T-cell (primary cell): Measurements from ENCODE around the gene TSPEAR. TPM values are rescaled to one million over a fixed set of nuclear protein-coding genes. Genes with fewer than 3 reads are reported as not detected.
A peak's percentile ranks its signal among the peaks of the same experiment; 100 is the strongest.

Experiments used
- ATAC-seq, 4 experiments: fragments of 200-7000 bp in 3 of 4; fragments of 150-1000 bp in 1 of 4; cut with Tn5 transposase; replicated peaks in 1 of 4; 1 replicate in 3 of 4; 2 replicates in 1 of 4; pipeline ENCODE4 v1.10.0; 2021; ENCODE audit warnings: moderate library complexity in 3 of 4, mild to moderate bottlenecking in 2 of 4, moderate number of reproducible peaks in 1 of 4
- CTCF ChIA-PET, 2 donors: fragments of 300-600 bp; sonication (Branson Sonifier 250); formaldehyde crosslinking; loops; one replicate each; lab custom pipeline; 2022; ENCODE audit warnings: antibody characterized with exemption in 2 of 2; lab: Charles Lee
- POLR2A ChIA-PET, 2 donors: fragments of 300-600 bp; sonication (Branson Sonifier 250); formaldehyde crosslinking; loops; one replicate each; lab custom pipeline; 2022; ENCODE audit warnings: antibody characterized with exemption in 2 of 2; lab: Charles Lee
- DNase-seq, 35 experiments: peaks; one replicate each; pipeline versions ENCODE4 v3.0.0 to v3.0.0-alpha.2; 2013 to 2023
- H3K27ac ChIP-seq: one replicate; pipeline ENCODE4 v1.5.1; 2013; ENCODE audit warnings: low read length
- H3K27me3 ChIP-seq, 2 experiments: replicated peaks in 1 of 2; 1 replicate in 1 of 2; 2 replicates in 1 of 2; pipeline versions ENCODE4 v1.6.1 to v1.7.0; 2013; ENCODE audit warnings: low read length in 1 of 2, mixed read lengths in 1 of 2; ENCODE audit not compliant: control insufficient read depth in 2 of 2, insufficient read depth in 2 of 2; ENCODE audit errors: extremely low read depth in 1 of 2
- H3K36me3 ChIP-seq, 2 donors: 1 replicate in 1 of 2; 2 replicates in 1 of 2; pipeline versions ENCODE4 v1.6.1 to v1.7.0; 2013; ENCODE audit warnings: low read length in 1 of 2; ENCODE audit not compliant: control insufficient read depth in 2 of 2, insufficient read depth in 1 of 2; ENCODE audit errors: extremely low read depth in 1 of 2
- H3K4me1 ChIP-seq, 2 experiments: 1 replicate in 1 of 2; 2 replicates in 1 of 2; pipeline versions ENCODE4 v1.6.1 to v1.7.0; 2013; ENCODE audit warnings: low read length in 2 of 2, mixed read lengths in 1 of 2; ENCODE audit not compliant: insufficient read depth in 2 of 2, control insufficient read depth in 1 of 2; ENCODE audit errors: extremely low read depth in 1 of 2
- H3K4me3 ChIP-seq, 2 donors: 1 replicate in 1 of 2; 2 replicates in 1 of 2; pipeline versions ENCODE4 v1.5.1 to v1.7.0; 2013; ENCODE audit warnings: mild to moderate bottlenecking in 2 of 2, low read length in 1 of 2, moderate library complexity in 1 of 2; ENCODE audit not compliant: control insufficient read depth in 1 of 2; ENCODE audit errors: extremely low read depth in 1 of 2
- H3K9me3 ChIP-seq: 2 replicates; pipeline ENCODE4 v1.7.0; 2013
- H3K27ac Mint-ChIP-seq, 2 donors: one replicate each; pipeline ENCODE4 v1.8.0; 2020 to 2021; ENCODE audit warnings: mild to moderate bottlenecking in 2 of 2, mixed read lengths in 2 of 2
- H3K27me3 Mint-ChIP-seq, 2 donors: one replicate each; pipeline ENCODE4 v1.8.0; 2021 to 2022; ENCODE audit warnings: mixed read lengths in 2 of 2
- H3K36me3 Mint-ChIP-seq: one replicate; pipeline ENCODE4 v1.8.0; 2021; ENCODE audit warnings: mixed read lengths
- H3K4me1 Mint-ChIP-seq, 3 donors: one replicate each; pipeline ENCODE4 v1.8.0; 2020 to 2022; ENCODE audit warnings: mixed read lengths in 3 of 3, mild to moderate bottlenecking in 1 of 3
- H3K4me3 Mint-ChIP-seq, 3 donors: one replicate each; pipeline ENCODE4 v1.8.0; 2020 to 2022; ENCODE audit warnings: mild to moderate bottlenecking in 3 of 3, mixed read lengths in 3 of 3, moderate library complexity in 3 of 3
- H3K9me3 Mint-ChIP-seq, 3 donors: one replicate each; pipeline ENCODE4 v1.8.0; 2020 to 2022; ENCODE audit warnings: mixed read lengths in 3 of 3
- WGBS: methylation state at CpG from one replicate; pipeline ENCODE4 v1.1.5; 2013; ENCODE audit warnings: missing lambda C conversion rate; ENCODE audit not compliant: insufficient coverage; 5-methylcytosine and 5-hydroxymethylcytosine counted together
- total RNA-seq, 35 experiments: library from RNA in 6 of 35; stranded (reverse) in 6 of 35; fragments of 120-200 nt in 1 of 35; gene quantifications; one replicate each; pipeline versions ENCODE4 v1.2.1 to v1.2.4 and lab custom pipeline; 2013 to 2026

Gene TSPEAR
- total RNA-seq, 5 donors from 2014 or later (not counting 1 experiment from before 2014, with no cell fraction given), result not detected

DNA sequence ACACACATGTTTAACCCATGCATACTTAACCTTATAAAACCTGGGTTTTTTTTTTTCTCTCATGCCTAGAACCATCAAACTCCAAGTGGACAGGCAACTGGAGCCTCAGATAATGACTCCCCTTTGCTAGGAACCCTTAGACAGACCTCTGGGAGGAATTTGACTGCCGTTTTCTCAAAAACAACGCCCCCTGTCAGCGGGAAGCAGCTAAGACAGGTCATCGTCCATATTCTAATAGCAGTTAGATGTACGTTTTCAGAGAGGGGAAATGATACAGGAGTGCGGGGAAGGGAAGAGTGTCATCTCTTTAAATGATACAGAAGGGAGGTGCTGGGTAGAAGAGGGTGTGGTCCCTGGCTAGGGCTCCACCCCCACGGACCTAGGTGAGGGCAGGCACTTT, 221.4 kb downstream of the TSPEAR start:
- Mint-ChIP-seq H3K4me3 (no peak overlapping the region), H3K27me3 (peaks cover 13 to 18% of the 10 kb centered on the region in 2 donors), H3K36me3 (peaks cover 3% of the 10 kb centered on the region), H3K27ac (no peak overlapping the region), H3K4me1 (peaks cover 6 to 10% (median 8%) of the 10 kb centered on the region in 3 donors), H3K9me3 (peaks cover 5 to 13% (median 7%) of the 10 kb centered on the region in 3 donors)
- DNase-seq, result no peak
- no peak for ATAC-seq
- POLR2A ChIA-PET, result no interaction called here
- CTCF ChIA-PET, result interaction anchor here in 1 of 2 donors (0.7 kb wide), 1 partner anchor 217 kb away, joined by 4 read pairs; no protein-coding TSS in a partner anchor
- no CpG with 5 or more reads among the region's 7 CpGs for WGBS
- no peak overlapping the region for H3K27ac ChIP-seq
- H3K36me3 ChIP-seq, result no peaks in the 10 kb centered on the region
- H3K9me3 ChIP-seq, result no peaks in the 10 kb centered on the region
- peaks cover 11 to 13% of the 10 kb centered on the region in 2 experiments for H3K4me1 ChIP-seq
- peaks cover 0 to 36% of the 10 kb centered on the region in 2 experiments for H3K27me3 ChIP-seq
- no peak overlapping the region for H3K4me3 ChIP-seq

DNA sequence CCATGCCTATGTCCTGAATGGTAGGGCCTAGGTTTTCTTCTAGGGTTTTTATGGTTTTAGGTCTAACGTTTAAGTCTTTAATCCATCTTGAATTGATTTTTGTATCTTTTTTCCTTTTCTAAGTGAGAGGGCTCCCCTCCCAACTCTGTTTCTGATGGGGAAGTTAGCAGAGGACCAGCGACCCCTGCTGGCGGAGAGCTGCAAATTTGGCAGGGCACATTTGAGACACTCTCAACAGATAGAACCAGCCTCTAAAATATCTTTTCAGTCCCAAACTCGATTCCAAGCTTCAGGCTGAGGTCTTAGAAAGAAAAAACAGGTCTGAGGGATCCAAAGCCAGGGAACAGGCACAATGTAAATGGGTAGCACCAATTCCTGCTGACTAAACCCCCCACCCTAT, 223.5 kb downstream of the TSPEAR start:
- ATAC-seq, result no peak
- H3K9me3 Mint-ChIP-seq, result peaks cover 0 to 8% (median 7%) of the 10 kb centered on the region in 3 donors
- no peaks in the 10 kb centered on the region for H3K36me3 ChIP-seq
- peak in 21 of 35 experiments; percentile 15 to 57 (median 29) for DNase-seq
- POLR2A ChIA-PET, result no interaction called here
- peaks cover 11 to 13% of the 10 kb centered on the region in 2 experiments for H3K4me1 ChIP-seq
- CTCF ChIA-PET, result no interaction called here
- H3K4me1 Mint-ChIP-seq, result peaks cover 6 to 10% (median 8%) of the 10 kb centered on the region in 3 donors
- H3K36me3 Mint-ChIP-seq, result peaks cover 3% of the 10 kb centered on the region
- H3K27me3 ChIP-seq, result peaks cover 0 to 24% of the 10 kb centered on the region in 2 experiments
- H3K27ac ChIP-seq, result no peak overlapping the region
- H3K27me3 Mint-ChIP-seq, result peaks cover 13 to 14% of the 10 kb centered on the region in 2 donors
- no peak overlapping the region for H3K27ac Mint-ChIP-seq
- WGBS, result 33% methylated on average over 1 of the region's 4 CpGs
- H3K4me3 ChIP-seq, result no peak overlapping the region
- peak overlapping the region in 1 of 3 donors; percentile 12 for H3K4me3 Mint-ChIP-seq
- no peaks in the 10 kb centered on the region for H3K9me3 ChIP-seq

DNA sequence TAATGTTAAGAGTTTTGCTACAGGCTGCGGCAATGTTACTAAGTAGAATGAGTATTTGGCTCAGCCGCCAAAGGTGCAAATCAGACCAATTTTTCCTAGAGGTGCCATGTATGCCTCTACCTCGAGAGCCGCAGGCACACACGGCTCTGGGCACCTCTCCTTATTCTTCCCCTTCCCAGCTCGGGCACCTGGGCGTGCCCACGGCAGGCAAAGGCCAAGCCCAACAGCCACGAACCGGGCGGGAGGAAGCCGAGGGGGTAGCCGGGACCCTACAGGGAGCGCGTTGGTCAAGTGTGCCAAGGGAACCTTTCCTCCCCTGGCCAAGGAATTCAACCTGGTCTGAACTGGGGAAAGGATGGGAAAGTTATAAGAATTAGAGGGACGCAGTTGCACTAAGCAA, 225.1 kb downstream of the TSPEAR start:
- Histone ChIP-seq H3K9me3 (no peaks in the 10 kb centered on the region), H3K36me3 (no peaks in the 10 kb centered on the region), H3K4me1 (peaks cover 11 to 13% of the 10 kb centered on the region in 2 experiments), H3K27me3 (peaks cover 0 to 21% of the 10 kb centered on the region in 2 experiments), H3K4me3 (no peak overlapping the region), H3K27ac (no peak overlapping the region)
- H3K9me3 Mint-ChIP-seq, result no peaks in the 10 kb centered on the region
- peak overlapping the region in 2 of 3 donors; percentile 77 to 78 for H3K4me3 Mint-ChIP-seq
- ChIA-PET CTCF (no interaction called here), POLR2A (no interaction called here)
- 70% methylated on average over 8 of the region's 16 CpGs for WGBS
- ATAC-seq (no peak), DNase-seq (no peak)
- H3K27me3 Mint-ChIP-seq, result peaks cover 7 to 8% of the 10 kb centered on the region in 2 donors
- peak overlapping the region in 1 of 2 donors; percentile 28 for H3K27ac Mint-ChIP-seq
- H3K36me3 Mint-ChIP-seq, result no peaks in the 10 kb centered on the region
- peaks cover 6 to 10% (median 8%) of the 10 kb centered on the region in 3 donors for H3K4me1 Mint-ChIP-seq

DNA sequence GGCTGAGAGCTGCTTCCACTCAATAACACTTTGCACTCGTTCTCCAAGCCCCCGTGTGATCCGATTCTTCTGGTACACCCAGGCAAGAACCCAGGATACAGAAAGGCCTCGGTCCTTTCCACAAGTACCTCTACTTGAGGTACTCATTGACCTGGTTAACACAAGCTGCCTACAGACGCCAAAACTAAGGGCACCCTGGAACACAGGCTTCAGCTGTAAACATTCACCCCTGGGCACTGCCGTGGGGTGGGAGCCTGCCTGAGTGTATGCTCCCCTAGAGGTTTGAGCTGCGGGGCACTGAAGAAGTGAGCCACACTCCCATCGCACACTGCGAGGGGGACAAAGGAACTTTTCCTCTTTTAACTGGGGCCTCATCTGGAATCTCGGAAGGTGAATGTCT, 225.6 kb downstream of the TSPEAR start:
- DNase-seq (peak in 2 of 35 experiments; percentile 5 to 15), ATAC-seq (peak; percentile 40 to 56 (median 53))
- Histone ChIP-seq H3K9me3 (no peaks in the 10 kb centered on the region), H3K27ac (no peak overlapping the region), H3K4me1 (peaks cover 11 to 13% of the 10 kb centered on the region in 2 experiments), H3K27me3 (peaks cover 0 to 20% of the 10 kb centered on the region in 2 experiments), H3K4me3 (peak overlapping the region in 1 of 2 donors; percentile 27), H3K36me3 (no peaks in the 10 kb centered on the region)
- ChIA-PET CTCF (no interaction called here), POLR2A (no interaction called here)
- Mint-ChIP-seq H3K9me3 (no peaks in the 10 kb centered on the region), H3K27ac (peak overlapping the region in 1 of 2 donors; percentile 28), H3K4me3 (peak overlapping the region in 2 of 3 donors; percentile 77 to 78), H3K27me3 (peaks cover 7 to 8% of the 10 kb centered on the region in 2 donors), H3K4me1 (peaks cover 6 to 10% (median 8%) of the 10 kb centered on the region in 3 donors), H3K36me3 (no peaks in the 10 kb centered on the region)
- WGBS, result 46% methylated on average over 7 of the region's 10 CpGs

DNA sequence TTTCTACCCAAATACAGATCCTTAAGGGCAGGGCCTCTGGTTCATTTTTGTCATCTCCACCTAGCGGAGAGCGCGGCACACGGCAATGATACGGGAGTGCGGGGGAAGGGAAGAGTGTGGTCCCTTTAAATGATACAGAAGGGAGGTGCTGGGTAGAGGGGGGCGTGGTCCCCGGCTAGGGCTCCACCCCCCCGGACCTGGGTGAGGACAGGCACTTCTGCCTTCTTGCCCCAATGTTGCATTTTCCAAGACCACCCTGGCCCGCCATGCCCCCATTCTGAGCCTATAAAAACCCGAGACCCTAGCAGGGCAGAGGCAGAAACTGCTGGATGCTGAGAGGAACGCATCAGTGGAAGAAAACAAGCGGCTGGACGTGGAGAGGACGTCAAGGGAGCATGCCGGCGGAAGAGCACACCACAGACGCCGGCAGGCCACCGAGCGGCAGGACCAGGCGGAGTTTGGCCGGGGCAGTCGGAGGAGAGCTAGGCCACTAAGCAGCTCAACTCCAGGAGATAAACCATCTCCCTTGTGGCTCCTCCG, 226.0 kb downstream of the TSPEAR start:
- H3K27ac Mint-ChIP-seq, result peak overlapping the region in 1 of 2 donors; percentile 28
- peaks cover 11 to 13% of the 10 kb centered on the region in 2 experiments for H3K4me1 ChIP-seq

DNA sequence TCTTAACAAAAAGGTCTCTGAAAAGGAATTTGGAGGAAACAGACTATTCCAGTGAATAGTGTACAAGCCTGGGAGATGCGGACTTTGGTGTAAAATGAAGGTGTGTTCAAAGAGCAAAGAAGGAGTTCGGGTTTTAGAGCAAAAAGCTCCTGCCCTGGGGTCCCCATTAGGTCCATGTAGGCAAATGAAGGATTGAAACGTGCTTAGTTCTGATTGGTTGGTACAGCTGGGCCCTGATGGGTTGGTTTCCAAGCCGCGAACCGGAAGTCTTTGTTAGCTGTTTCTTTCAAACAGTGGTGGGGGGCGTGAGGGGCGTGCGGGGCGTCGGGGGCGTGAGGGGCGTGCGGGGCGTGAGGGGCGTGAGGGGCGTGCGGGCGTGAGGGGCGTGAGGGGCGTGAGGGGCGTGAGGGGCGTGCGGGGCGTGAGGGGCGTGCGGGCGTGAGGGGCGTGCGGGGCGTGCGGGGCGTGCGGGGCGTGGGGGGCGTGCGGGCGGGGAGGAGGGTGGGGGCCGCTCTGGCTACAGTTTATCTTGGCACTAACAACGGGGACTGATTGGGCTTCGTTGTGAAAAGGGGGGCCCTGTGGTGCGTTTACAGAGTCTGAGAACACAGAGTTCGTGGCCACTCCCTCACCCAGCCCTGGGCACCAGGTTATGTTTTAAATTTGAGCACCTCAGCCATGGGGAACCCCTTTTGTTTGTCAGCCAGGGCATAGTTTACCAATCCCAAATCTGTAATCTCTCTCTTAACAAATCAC, 226.7 kb downstream of the TSPEAR start:
- POLR2A ChIA-PET, result no interaction called here
- 89% methylated on average over 14 of the region's 43 CpGs for WGBS
- no peak overlapping the region for H3K27ac Mint-ChIP-seq

More for the DNA sequence above, 226.0 kb downstream of the TSPEAR start:
- H3K36me3 Mint-ChIP-seq, result no peaks in the 10 kb centered on the region
- Histone ChIP-seq H3K9me3 (no peaks in the 10 kb centered on the region), H3K36me3 (no peaks in the 10 kb centered on the region), H3K27me3 (peaks cover 0 to 22% of the 10 kb centered on the region in 2 experiments), H3K27ac (no peak overlapping the region), H3K4me3 (peak overlapping the region in 1 of 2 donors; percentile 27)
- DNase-seq, result peak in 27 of 35 experiments; percentile 2 to 57 (median 32)
- peaks cover 7 to 8% of the 10 kb centered on the region in 2 donors for H3K27me3 Mint-ChIP-seq
- H3K4me3 Mint-ChIP-seq, result peak overlapping the region; percentile 43 to 78 (median 77)
- H3K4me1 Mint-ChIP-seq, result peaks cover 6 to 10% (median 8%) of the 10 kb centered on the region in 3 donors
- WGBS, result 76% methylated on average over 22 of the region's 25 CpGs
- ChIA-PET POLR2A (no interaction called here), CTCF (no interaction called here)
- peak; percentile 79 to 91 (median 83) for ATAC-seq
- H3K9me3 Mint-ChIP-seq, result no peaks in the 10 kb centered on the region

More for the DNA sequence above, 226.7 kb downstream of the TSPEAR start:
- Mint-ChIP-seq H3K27me3 (peaks cover 3% of the 10 kb centered on the region in 2 donors), H3K36me3 (no peaks in the 10 kb centered on the region), H3K4me3 (peak overlapping the region in 2 of 3 donors; percentile 77 to 78), H3K9me3 (no peaks in the 10 kb centered on the region), H3K4me1 (peaks cover 6 to 10% (median 8%) of the 10 kb centered on the region in 3 donors)
- no peak overlapping the region for H3K4me3 ChIP-seq
- no peak overlapping the region for H3K27ac ChIP-seq
- no peaks in the 10 kb centered on the region for H3K36me3 ChIP-seq
- H3K27me3 ChIP-seq, result peaks cover 0 to 25% of the 10 kb centered on the region in 2 experiments
- CTCF ChIA-PET, result no interaction called here
- H3K9me3 ChIP-seq, result no peaks in the 10 kb centered on the region
- no peak for DNase-seq
- no peak for ATAC-seq
- peaks cover 11 to 13% of the 10 kb centered on the region in 2 experiments for H3K4me1 ChIP-seq
